Measurements from ENCODE around the gene KLF5.
A peak's percentile ranks its signal among the peaks of the same experiment; 100 is the strongest.

KLF5 gene

GRCh38 chr13:73060251-73061160, 1.7 kb downstream of the KLF5 start:
- peak overlapping the region; percentile 85 for H3K27ac ChIP-seq
- TF ChIP-seq ZFX (IDR thresholded peaks at IDR 0.05; ENCODE audit: borderline replicate concordance) (no peak), CTCF (IDR thresholded peaks at IDR 0.05) (no peak)

DNA sequence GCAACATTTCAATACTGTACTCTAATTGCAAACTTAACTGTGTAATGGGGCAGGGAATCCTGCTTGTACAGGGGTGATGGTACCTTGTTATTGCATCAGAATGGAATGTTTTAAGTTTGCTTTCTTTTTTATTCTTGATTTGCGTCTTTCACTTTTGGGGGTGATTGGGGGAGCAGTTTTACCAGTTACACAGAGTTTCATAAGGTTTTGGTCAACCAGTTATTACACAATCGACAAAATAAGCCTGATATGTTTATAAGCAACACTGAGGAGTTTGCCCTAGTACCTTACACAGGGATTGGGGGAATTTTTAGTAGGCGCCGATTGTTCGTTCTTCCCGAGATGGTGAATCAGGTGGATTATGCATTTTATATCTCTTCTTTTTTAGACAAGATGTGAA, 2.7 kb downstream of the KLF5 start:
- TF ChIP-seq CTCF (IDR thresholded peaks at IDR 0.05) (no peak), ZFX (IDR thresholded peaks at IDR 0.05; ENCODE audit: borderline replicate concordance) (no peak)
- no peak overlapping the region for H3K27ac ChIP-seq

DNA sequence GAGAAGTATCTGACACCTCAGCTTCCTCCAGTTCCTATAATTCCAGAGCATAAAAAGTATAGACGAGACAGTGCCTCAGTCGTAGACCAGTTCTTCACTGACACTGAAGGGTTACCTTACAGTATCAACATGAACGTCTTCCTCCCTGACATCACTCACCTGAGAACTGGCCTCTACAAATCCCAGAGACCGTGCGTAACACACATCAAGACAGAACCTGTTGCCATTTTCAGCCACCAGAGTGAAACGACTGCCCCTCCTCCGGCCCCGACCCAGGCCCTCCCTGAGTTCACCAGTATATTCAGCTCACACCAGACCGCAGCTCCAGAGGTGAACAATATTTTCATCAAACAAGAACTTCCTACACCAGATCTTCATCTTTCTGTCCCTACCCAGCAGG, 3.1 kb downstream of the KLF5 start:
- H3K27ac ChIP-seq, result no peak overlapping the region
- TF ChIP-seq CTCF (IDR thresholded peaks at IDR 0.05) (no peak), ZFX (IDR thresholded peaks at IDR 0.05; ENCODE audit: borderline replicate concordance) (no peak)

GRCh38 chr13:73062468-73062867, 3.7 kb downstream of the KLF5 start:
- H3K27ac ChIP-seq, result no peak overlapping the region
- TF ChIP-seq ZFX (IDR thresholded peaks at IDR 0.05; ENCODE audit: borderline replicate concordance), result no peak
- TF ChIP-seq CTCF (IDR thresholded peaks at IDR 0.05), result no peak

GRCh38 chr13:73063166-73063565, 4.4 kb downstream of the KLF5 start:
- TF ChIP-seq CTCF (IDR thresholded peaks at IDR 0.05) (no peak), ZFX (IDR thresholded peaks at IDR 0.05; ENCODE audit: borderline replicate concordance) (no peak)
- H3K27ac ChIP-seq, result no peak overlapping the region

GRCh38 chr13:73065036-73065435, 6.2 kb downstream of the KLF5 start:
- H3K27ac ChIP-seq, result peak overlapping the region; percentile 51; the same call in 1 of the 2 replicates
- TF ChIP-seq CTCF (IDR thresholded peaks at IDR 0.05), result no peak
- no peak for TF ChIP-seq ZFX (IDR thresholded peaks at IDR 0.05; ENCODE audit: borderline replicate concordance)

DNA sequence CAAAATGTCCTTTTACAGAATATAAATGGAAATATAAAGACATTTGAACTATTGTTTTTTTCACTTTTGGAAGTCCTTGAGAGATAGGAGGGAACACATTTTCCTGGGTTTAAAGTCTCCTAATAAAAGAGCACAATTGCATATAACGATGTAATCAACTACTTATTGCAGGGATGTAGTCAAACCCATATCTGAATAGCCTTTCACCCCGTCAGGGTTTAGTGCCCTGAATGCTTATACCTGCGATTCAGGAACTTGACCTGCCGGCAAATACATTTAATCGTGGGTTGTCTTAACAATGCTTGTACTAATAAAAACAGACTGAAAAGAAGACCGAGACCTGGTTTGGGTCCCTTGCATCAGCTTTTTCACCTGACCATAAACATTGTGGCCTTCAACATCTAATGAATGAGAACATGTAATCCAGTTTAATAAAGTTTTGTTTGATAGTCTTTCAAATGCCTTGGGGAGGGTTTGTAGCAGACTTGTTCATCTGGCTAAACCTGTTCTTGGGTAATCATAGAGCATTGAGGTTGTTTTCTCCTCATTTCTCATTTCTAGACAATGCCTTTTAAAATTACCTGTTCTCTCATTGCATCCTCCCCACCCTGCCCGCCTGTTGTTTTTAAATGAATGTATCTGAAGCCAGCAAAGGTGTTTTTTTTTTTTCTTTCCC, 7.0 kb downstream of the KLF5 start:
- H3K27ac ChIP-seq, result peak overlapping the region; percentile 51

More for the DNA sequence above, 7.0 kb downstream of the KLF5 start:
- no peak for TF ChIP-seq ZFX (IDR thresholded peaks at IDR 0.05; ENCODE audit: borderline replicate concordance)

Measured in 22Rv1 (cell line).